ENCODE measurements around the gene AGR3.

DNA sequence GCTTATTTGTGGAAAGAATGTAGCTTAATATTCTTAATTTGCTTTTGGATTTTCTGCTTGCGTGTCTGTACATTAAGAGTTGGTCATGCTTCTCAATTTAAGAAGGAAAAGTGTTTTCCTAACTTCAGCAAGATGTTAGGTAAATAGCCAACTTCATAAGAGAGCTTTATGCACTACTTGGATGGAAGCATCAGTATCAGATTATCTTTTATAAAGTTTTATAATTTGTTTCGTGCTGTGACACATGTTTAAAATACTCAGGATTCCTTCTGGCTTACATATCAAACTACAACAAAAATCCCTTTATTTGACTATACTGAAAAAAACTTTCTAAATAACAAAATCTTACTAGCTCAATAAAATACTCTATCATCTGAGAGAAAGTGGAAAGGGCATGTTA lies 42.1 kb downstream of the AGR3 start:
- no peak for TF ChIP-seq POLR2A (IDR thresholded peaks at IDR 0.05)
- TF ChIP-seq, protein P1, sequence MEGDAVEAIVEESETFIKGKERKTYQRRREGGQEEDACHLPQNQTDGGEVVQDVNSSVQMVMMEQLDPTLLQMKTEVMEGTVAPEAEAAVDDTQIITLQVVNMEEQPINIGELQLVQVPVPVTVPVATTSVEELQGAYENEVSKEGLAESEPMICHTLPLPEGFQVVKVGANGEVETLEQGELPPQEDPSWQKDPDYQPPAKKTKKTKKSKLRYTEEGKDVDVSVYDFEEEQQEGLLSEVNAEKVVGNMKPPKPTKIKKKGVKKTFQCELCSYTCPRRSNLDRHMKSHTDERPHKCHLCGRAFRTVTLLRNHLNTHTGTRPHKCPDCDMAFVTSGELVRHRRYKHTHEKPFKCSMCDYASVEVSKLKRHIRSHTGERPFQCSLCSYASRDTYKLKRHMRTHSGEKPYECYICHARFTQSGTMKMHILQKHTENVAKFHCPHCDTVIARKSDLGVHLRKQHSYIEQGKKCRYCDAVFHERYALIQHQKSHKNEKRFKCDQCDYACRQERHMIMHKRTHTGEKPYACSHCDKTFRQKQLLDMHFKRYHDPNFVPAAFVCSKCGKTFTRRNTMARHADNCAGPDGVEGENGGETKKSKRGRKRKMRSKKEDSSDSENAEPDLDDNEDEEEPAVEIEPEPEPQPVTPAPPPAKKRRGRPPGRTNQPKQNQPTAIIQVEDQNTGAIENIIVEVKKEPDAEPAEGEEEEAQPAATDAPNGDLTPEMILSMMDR (IDR thresholded peaks at IDR 0.05), result no peak

All from esophagus squamous epithelium (tissue), 4 donors.